CD14-positive monocyte (primary cell): Measurements from ENCODE around the gene REPIN1. TPM values are rescaled to one million over a fixed set of nuclear protein-coding genes. Genes with fewer than 3 reads are reported as not detected.

Experiments
- DNase-seq, 3 donors: peaks; one replicate each; pipeline ENCODE4 v3.0.0-alpha.2; 2011 to 2022
- H2AFZ ChIP-seq: 2 replicates; pipeline ENCODE4 v1.6.0; 2012; ENCODE audit warnings: mild to moderate bottlenecking, low read depth, low read length, inconsistent platforms; ENCODE audit not compliant: insufficient read depth, poor library complexity, severe bottlenecking
- H3K27ac ChIP-seq, 2 donors: 1 replicate in 1 of 2; 2 replicates in 1 of 2; pipeline ENCODE4 v1.5.1; 2012 to 2013; ENCODE audit warnings: low read length in 2 of 2, control low read depth in 1 of 2, inconsistent platforms in 1 of 2, low read depth in 1 of 2, mild to moderate bottlenecking in 1 of 2
- H3K27me3 ChIP-seq, 2 donors: one replicate each; pipeline versions ENCODE4 v1.6.0 to v1.6.1; 2011 to 2013; ENCODE audit warnings: low read length in 2 of 2; ENCODE audit not compliant: control insufficient read depth in 2 of 2, insufficient read depth in 2 of 2
- H3K36me3 ChIP-seq, 2 donors: replicated peaks in 1 of 2; 1 replicate in 1 of 2; 2 replicates in 1 of 2; pipeline versions ENCODE4 v1.5.1 to v1.6.1; 2012 to 2013; ENCODE audit warnings: low read length in 2 of 2, control low read depth in 1 of 2, inconsistent platforms in 1 of 2, mild to moderate bottlenecking in 1 of 2; ENCODE audit not compliant: insufficient read depth in 2 of 2, control insufficient read depth in 1 of 2
- H3K4me1 ChIP-seq, 2 donors: 1 replicate in 1 of 2; 2 replicates in 1 of 2; pipeline versions ENCODE4 v1.5.1 to v1.6.1; 2012 to 2013; ENCODE audit warnings: low read length in 2 of 2, control low read depth in 1 of 2, inconsistent platforms in 1 of 2, mild to moderate bottlenecking in 1 of 2, moderate library complexity in 1 of 2; ENCODE audit not compliant: insufficient read depth in 2 of 2, control insufficient read depth in 1 of 2
- H3K4me2 ChIP-seq: replicated peaks from 2 replicates; pipeline ENCODE3; 2012; ENCODE audit warnings: low read length, moderate library complexity, mild to moderate bottlenecking; ENCODE audit not compliant: poor library complexity, severe bottlenecking; ENCODE audit errors: extremely low read depth
- H3K4me3 ChIP-seq, 3 experiments: fragments of 200-600 bp in 1 of 3; sonication (generic) in 1 of 3; replicated peaks in 1 of 3; 1 replicate in 2 of 3; 2 replicates in 1 of 3; pipeline ENCODE4 v1.5.1; 2011 to 2013; ENCODE audit warnings: low read length in 3 of 3, mild to moderate bottlenecking in 3 of 3, control low read depth in 2 of 3, low read depth in 2 of 3, inconsistent platforms in 1 of 3, moderate library complexity in 1 of 3
- H3K79me2 ChIP-seq: 2 replicates; pipeline ENCODE4 v1.6.0; 2012; ENCODE audit warnings: mild to moderate bottlenecking, control low read depth, inconsistent platforms, low read length, moderate library complexity; ENCODE audit not compliant: insufficient read depth
- H3K9ac ChIP-seq: 2 replicates; pipeline ENCODE4 v1.6.0; 2017; ENCODE audit warnings: low read length, mild to moderate bottlenecking; ENCODE audit not compliant: insufficient read depth, poor library complexity, severe bottlenecking
- H3K9me3 ChIP-seq, 2 donors: replicated peaks in 1 of 2; 1 replicate in 1 of 2; 2 replicates in 1 of 2; pipeline versions ENCODE4 v1.5.1 to v1.6.1; 2012 to 2013; ENCODE audit warnings: low read length in 2 of 2, control low read depth in 1 of 2; ENCODE audit not compliant: control insufficient read depth in 1 of 2, insufficient read depth in 1 of 2
- H4K20me1 ChIP-seq: 2 replicates; pipeline ENCODE4 v1.6.0; 2012; ENCODE audit warnings: mild to moderate bottlenecking, low read length, control low read depth, moderate library complexity; ENCODE audit not compliant: insufficient read depth
- H3K27ac Mint-ChIP-seq, 7 donors: one replicate each; pipeline ENCODE4 v1.8.0; 2020; ENCODE audit warnings: mild to moderate bottlenecking in 7 of 7, mixed read lengths in 7 of 7, moderate library complexity in 6 of 7, inconsistent platforms in 2 of 7
- H3K27me3 Mint-ChIP-seq, 3 donors: one replicate each; pipeline ENCODE4 v1.8.0; 2021 to 2022; ENCODE audit warnings: low read depth in 3 of 3, mild to moderate bottlenecking in 3 of 3, mixed read lengths in 3 of 3, moderate library complexity in 3 of 3, inconsistent platforms in 1 of 3
- H3K36me3 Mint-ChIP-seq, 2 donors: one replicate each; pipeline ENCODE4 v1.8.0; 2020; ENCODE audit warnings: mixed read lengths in 2 of 2, inconsistent platforms in 1 of 2, mild to moderate bottlenecking in 1 of 2
- H3K4me1 Mint-ChIP-seq: one replicate; pipeline ENCODE4 v1.8.0; 2020; ENCODE audit warnings: mild to moderate bottlenecking, mixed read lengths
- H3K4me3 Mint-ChIP-seq, 2 donors: one replicate each; pipeline ENCODE4 v1.8.0; 2020; ENCODE audit warnings: mild to moderate bottlenecking in 2 of 2, mixed read lengths in 2 of 2, moderate library complexity in 1 of 2
- H3K9me3 Mint-ChIP-seq, 7 donors: one replicate each; pipeline ENCODE4 v1.8.0; 2020 to 2022; ENCODE audit warnings: mixed read lengths in 7 of 7, mild to moderate bottlenecking in 6 of 7, moderate library complexity in 6 of 7, inconsistent platforms in 2 of 7
- CTCF ChIP-seq: fragments of 200-600 bp; IDR thresholded peaks from one replicate; pipeline ENCODE4 v1.8.0; 2022; ENCODE audit warnings: antibody characterized with exemption, mild to moderate bottlenecking
- WGBS: methylation state at CpG from one replicate; pipeline ENCODE4 v1.1.5; 2013; ENCODE audit warnings: missing lambda C conversion rate; ENCODE audit not compliant: insufficient coverage; 5-methylcytosine and 5-hydroxymethylcytosine counted together
- intact Hi-C, 2 donors: fragments of 100-400 bp; cut with micrococcal nuclease; formaldehyde crosslinking; loops; one replicate each; pipeline versions ENCODE4 v1.15.0 to v1.15.1; 2023
- polyA plus RNA-seq, 3 donors: library from polyadenylated mRNA; depleted of rRNA in 1 of 3; unstranded in 2 of 3; stranded (reverse) in 1 of 3; fragments of 300-500 nt in 2 of 3; fragments of >200 nt in 1 of 3; fragmentation: Illumina TruSeq in 2 of 3; gene quantifications; 1 replicate in 2 of 3; 2 replicates in 1 of 3; pipeline ENCODE4 v1.2.3, GENCODE V29; 2012 to 2021

Gene REPIN1
- polyA plus RNA-seq, 3 donors: 32.7 to 42.9 (median 39.0) TPM

- Mint-ChIP-seq H3K9me3 (peaks cover 0 to 3% (median 0%) of the 10 kb centered on the region in 7 donors), H3K27ac (peak overlapping the region in 4 of 7 donors; percentile 8 to 82 (median 45))
- no peak for TF ChIP-seq CTCF
Measured at GRCh38 chr7:150389532-150389816, 20.9 kb downstream of the REPIN1 start.

GRCh38 chr7:150390205-150390604 lies 21.6 kb downstream of the REPIN1 start:
- Histone ChIP-seq H3K27me3 (no peaks in the 10 kb centered on the region), H3K9ac (no peak overlapping the region), H3K9me3 (no peaks in the 10 kb centered on the region), H3K79me2 (peaks cover under 1% of the 10 kb centered on the region), H2AFZ (no peak overlapping the region), H3K4me3 (no peak overlapping the region), H3K4me1 (peaks cover 14% of the 10 kb centered on the region in 2 donors), H3K27ac (no peak overlapping the region), H4K20me1 (no peaks in the 10 kb centered on the region), H3K4me2 (no peak overlapping the region), H3K36me3 (peaks cover 2 to 4% of the 10 kb centered on the region in 2 donors)
- H3K27ac Mint-ChIP-seq: no peak overlapping the region
- peaks cover 14% of the 10 kb centered on the region for H3K4me1 Mint-ChIP-seq
- no peak overlapping the region for H3K4me3 Mint-ChIP-seq
- 100% methylated on average over 4 of the region's 7 CpGs for WGBS
- intact Hi-C loops: loop anchor here in 1 of 2 donors (10.0 kb wide), 1 partner anchor 45 kb away; the partner anchor contains the start of gene RARRES2
- peaks cover 22 to 28% of the 10 kb centered on the region in 2 donors for H3K36me3 Mint-ChIP-seq
- H3K27me3 Mint-ChIP-seq: peaks cover 0 to 4% (median 0%) of the 10 kb centered on the region in 3 donors
- TF ChIP-seq CTCF: no peak
- no peak for DNase-seq
- peaks cover 0 to 3% (median 0%) of the 10 kb centered on the region in 7 donors for H3K9me3 Mint-ChIP-seq

More at GRCh38 chr7:150389532-150389816, 20.9 kb downstream of the REPIN1 start:
- Histone ChIP-seq H3K4me1 (peaks cover 22% of the 10 kb centered on the region in 2 donors), H3K9ac (no peak overlapping the region), H3K4me3 (no peak overlapping the region), H2AFZ (no peak overlapping the region), H3K36me3 (peaks cover 0 to 4% of the 10 kb centered on the region in 2 donors), H3K79me2 (peaks cover 7% of the 10 kb centered on the region), H3K27ac (no peak overlapping the region), H3K4me2 (no peak overlapping the region), H4K20me1 (no peaks in the 10 kb centered on the region), H3K27me3 (no peaks in the 10 kb centered on the region), H3K9me3 (no peaks in the 10 kb centered on the region)
- Mint-ChIP-seq H3K4me1 (peaks cover 20% of the 10 kb centered on the region), H3K4me3 (no peak overlapping the region), H3K36me3 (peaks cover 22 to 28% of the 10 kb centered on the region in 2 donors), H3K27me3 (peaks cover 0 to 4% (median 0%) of the 10 kb centered on the region in 3 donors)
- WGBS: no CpG with 5 or more reads among the region's 5 CpGs
- intact Hi-C loops: loop anchor here in 1 of 2 donors (5.0 kb wide), 1 partner anchor 37 kb away; no protein-coding TSS in a partner anchor
- DNase-seq: no peak
